ENCODE results near the gene ARHGAP6. TPM values are rescaled to one million over a fixed set of nuclear protein-coding genes. Genes with fewer than 3 reads are reported as not detected.

ARHGAP6 gene
- total RNA-seq, 1 experiment from 2014 or later = 0.10 TPM

DNA sequence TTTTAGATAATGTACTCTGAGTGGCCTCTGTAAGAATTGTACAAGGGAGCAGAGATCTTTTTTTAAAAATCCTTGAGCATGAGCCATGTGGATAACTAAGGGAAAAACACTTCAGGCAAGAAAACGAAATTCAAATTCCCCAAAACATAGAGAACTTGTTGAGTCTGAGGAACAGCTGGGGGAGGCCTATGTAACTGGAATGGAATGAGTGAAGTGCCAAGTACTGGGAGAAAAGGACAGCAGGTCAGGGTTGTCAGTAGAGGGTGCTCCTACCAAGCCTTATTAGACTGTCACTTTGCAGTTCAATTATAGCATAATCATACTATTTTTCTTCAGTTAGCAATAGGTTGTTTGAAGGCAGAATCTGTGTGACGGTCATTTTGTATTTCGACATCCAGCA is 135.1 kb downstream of the ARHGAP6 start:
- DNase-seq (ENCODE audit: low read depth, low spot score) (no peak), ATAC-seq (no peak)
- H3K9me2 ChIP-seq (ENCODE audit: insufficient read depth) = no peaks in the 10 kb centered on the region
- CTCF ChIA-PET = interaction anchor here (1.5 kb wide), 1 partner anchor 244 kb away, joined by 3 read pairs; no protein-coding TSS in a partner anchor
- H3K4me2 ChIP-seq (ENCODE audit: low read length) = no peak overlapping the region
- H3K27me3 ChIP-seq (ENCODE audit: insufficient read depth, low read length) = no peaks in the 10 kb centered on the region
- H3K9me3 ChIP-seq (ENCODE audit: control insufficient read depth in 1 of 2, insufficient read depth in 1 of 2, low read depth in 1 of 2, low read length in 2 of 2) = no peaks in the 10 kb centered on the region
- no TSS peak for BruUV-seq (replicated peaks)
- no peak overlapping the region for H3K27ac ChIP-seq (ENCODE audit: low read depth, low read length)
- H4K20me1 ChIP-seq (ENCODE audit: insufficient read depth) = no peaks in the 10 kb centered on the region
- no peak overlapping the region for H2AFZ ChIP-seq (ENCODE audit: low read depth, low read length, poor library complexity, severe bottlenecking)
- no peak overlapping the region for H3K4me3 ChIP-seq (replicated peaks in 1 of 2; ENCODE audit: low read depth in 1 of 2, low read length in 2 of 2)
- no peaks in the 10 kb centered on the region for H3K4me1 ChIP-seq (ENCODE audit: control insufficient read depth in 1 of 2, insufficient read depth in 2 of 2, low read length in 2 of 2)
- no peaks in the 10 kb centered on the region for H3K79me2 ChIP-seq (ENCODE audit: insufficient read depth, low read length)
- POLR2A ChIA-PET = no interaction called here
- H3K9ac ChIP-seq (ENCODE audit: low read length) = no peak overlapping the region
- no peak for TF ChIP-seq FOSL1 (IDR thresholded peaks at IDR 0.05; ENCODE audit: low read depth)
- no peak for TF ChIP-seq MAX (IDR thresholded peaks at IDR 0.05)
- no peak for TF ChIP-seq EGR1 (IDR thresholded peaks at IDR 0.05; ENCODE audit: low read depth)
- no peak for TF ChIP-seq CBX3 (IDR thresholded peaks at IDR 0.05; ENCODE audit: low read depth)
- TF ChIP-seq SIN3A (IDR thresholded peaks at IDR 0.05; ENCODE audit: low read depth) = no peak
- RAD21 ChIA-PET (ENCODE audit: low non-redundant PET in 1 of 2, low total read pairs in 2 of 2, uncharacterized antibody in 2 of 2, unreplicated experiment in 2 of 2) = no interaction called here
- intact Hi-C loops (cut with micrococcal nuclease) = loop anchor here (5.0 kb wide), 1 partner anchor 1172 kb away; no protein-coding TSS in a partner anchor
- no peaks in the 10 kb centered on the region for H3K36me3 ChIP-seq (ENCODE audit: control insufficient read depth in 1 of 2, insufficient read depth in 2 of 2, low read length in 2 of 2)

DNA sequence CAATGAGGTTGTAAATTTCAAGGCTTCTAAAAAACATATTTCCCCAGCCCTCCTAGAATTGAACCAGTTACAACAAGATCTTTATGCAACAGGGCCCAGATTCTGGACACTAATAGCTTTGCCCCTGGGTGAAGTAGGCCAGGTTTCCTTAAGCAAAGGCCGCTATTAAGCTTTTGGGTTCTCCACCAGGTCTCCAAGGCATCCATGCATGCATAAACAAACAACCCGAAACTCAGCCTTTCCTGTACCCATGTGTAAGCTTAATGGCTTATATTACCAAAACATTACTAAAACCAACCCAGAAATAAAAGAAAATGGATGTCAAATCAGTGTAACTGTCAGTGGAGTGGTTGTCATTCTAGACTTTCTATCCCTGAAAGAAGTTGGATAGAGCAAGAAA is 137.1 kb downstream of the ARHGAP6 start:
- no peaks in the 10 kb centered on the region for H3K36me3 ChIP-seq (ENCODE audit: control insufficient read depth in 1 of 2, insufficient read depth in 2 of 2, low read length in 2 of 2)
- H3K27ac ChIP-seq (ENCODE audit: low read depth, low read length) = no peak overlapping the region
- ChIA-PET CTCF (interaction anchor here (1.0 kb wide), 1 partner anchor 1338 kb away, joined by 3 read pairs; no protein-coding TSS in a partner anchor), POLR2A (no interaction called here), RAD21 (ENCODE audit: low non-redundant PET in 1 of 2, low total read pairs in 2 of 2, uncharacterized antibody in 2 of 2, unreplicated experiment in 2 of 2) (no interaction called here)
- DNase-seq (ENCODE audit: low read depth, low spot score) (no peak), ATAC-seq (no peak)
- H3K27me3 ChIP-seq (ENCODE audit: insufficient read depth, low read length) = no peaks in the 10 kb centered on the region
- H3K4me1 ChIP-seq (ENCODE audit: control insufficient read depth in 1 of 2, insufficient read depth in 2 of 2, low read length in 2 of 2) = no peaks in the 10 kb centered on the region
- intact Hi-C loops (cut with micrococcal nuclease) = no loop called here
- no peaks in the 10 kb centered on the region for H4K20me1 ChIP-seq (ENCODE audit: insufficient read depth)
- H3K79me2 ChIP-seq (ENCODE audit: insufficient read depth, low read length) = no peaks in the 10 kb centered on the region
- no peak overlapping the region for H3K4me2 ChIP-seq (ENCODE audit: low read length)
- no peaks in the 10 kb centered on the region for H3K9me2 ChIP-seq (ENCODE audit: insufficient read depth)
- H3K4me3 ChIP-seq (replicated peaks in 1 of 2; ENCODE audit: low read depth in 1 of 2, low read length in 2 of 2) = no peak overlapping the region
- H2AFZ ChIP-seq (ENCODE audit: low read depth, low read length, poor library complexity, severe bottlenecking) = no peak overlapping the region
- H3K9me3 ChIP-seq (ENCODE audit: control insufficient read depth in 1 of 2, insufficient read depth in 1 of 2, low read depth in 1 of 2, low read length in 2 of 2) = no peaks in the 10 kb centered on the region
- no peak overlapping the region for H3K9ac ChIP-seq (ENCODE audit: low read length)
- BruUV-seq (replicated peaks) = no TSS peak
- no peak for TF ChIP-seq ELF1 (IDR thresholded peaks at IDR 0.05; ENCODE audit: borderline replicate concordance, low read depth)
- no peak for TF ChIP-seq ZNF274 (IDR thresholded peaks at IDR 0.05; ENCODE audit: low read depth, low read length)
- TF ChIP-seq CBX3 (IDR thresholded peaks at IDR 0.05; ENCODE audit: low read depth) = no peak
- no peak for TF ChIP-seq ZFX (IDR thresholded peaks at IDR 0.05)
- TF ChIP-seq ATF3 (IDR thresholded peaks at IDR 0.05) = no peak
- TF ChIP-seq EZH2 (IDR thresholded peaks at IDR 0.05) = no peak
- no peak for TF ChIP-seq FOSL1 (IDR thresholded peaks at IDR 0.05; ENCODE audit: low read depth)
- TF ChIP-seq, protein P1, sequence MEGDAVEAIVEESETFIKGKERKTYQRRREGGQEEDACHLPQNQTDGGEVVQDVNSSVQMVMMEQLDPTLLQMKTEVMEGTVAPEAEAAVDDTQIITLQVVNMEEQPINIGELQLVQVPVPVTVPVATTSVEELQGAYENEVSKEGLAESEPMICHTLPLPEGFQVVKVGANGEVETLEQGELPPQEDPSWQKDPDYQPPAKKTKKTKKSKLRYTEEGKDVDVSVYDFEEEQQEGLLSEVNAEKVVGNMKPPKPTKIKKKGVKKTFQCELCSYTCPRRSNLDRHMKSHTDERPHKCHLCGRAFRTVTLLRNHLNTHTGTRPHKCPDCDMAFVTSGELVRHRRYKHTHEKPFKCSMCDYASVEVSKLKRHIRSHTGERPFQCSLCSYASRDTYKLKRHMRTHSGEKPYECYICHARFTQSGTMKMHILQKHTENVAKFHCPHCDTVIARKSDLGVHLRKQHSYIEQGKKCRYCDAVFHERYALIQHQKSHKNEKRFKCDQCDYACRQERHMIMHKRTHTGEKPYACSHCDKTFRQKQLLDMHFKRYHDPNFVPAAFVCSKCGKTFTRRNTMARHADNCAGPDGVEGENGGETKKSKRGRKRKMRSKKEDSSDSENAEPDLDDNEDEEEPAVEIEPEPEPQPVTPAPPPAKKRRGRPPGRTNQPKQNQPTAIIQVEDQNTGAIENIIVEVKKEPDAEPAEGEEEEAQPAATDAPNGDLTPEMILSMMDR (IDR thresholded peaks at IDR 0.05 in 2 of 3, conservative IDR thresholded peaks at IDR 0.05 in 1 of 3; ENCODE audit: borderline replicate concordance in 1 of 3, insufficient read depth in 1 of 3, low read depth in 2 of 3, low read length in 2 of 3) = no peak
- no peak for TF ChIP-seq EZH2phosphoT487 (IDR thresholded peaks at IDR 0.05; ENCODE audit: borderline replicate concordance)
- TF ChIP-seq, protein P2, sequence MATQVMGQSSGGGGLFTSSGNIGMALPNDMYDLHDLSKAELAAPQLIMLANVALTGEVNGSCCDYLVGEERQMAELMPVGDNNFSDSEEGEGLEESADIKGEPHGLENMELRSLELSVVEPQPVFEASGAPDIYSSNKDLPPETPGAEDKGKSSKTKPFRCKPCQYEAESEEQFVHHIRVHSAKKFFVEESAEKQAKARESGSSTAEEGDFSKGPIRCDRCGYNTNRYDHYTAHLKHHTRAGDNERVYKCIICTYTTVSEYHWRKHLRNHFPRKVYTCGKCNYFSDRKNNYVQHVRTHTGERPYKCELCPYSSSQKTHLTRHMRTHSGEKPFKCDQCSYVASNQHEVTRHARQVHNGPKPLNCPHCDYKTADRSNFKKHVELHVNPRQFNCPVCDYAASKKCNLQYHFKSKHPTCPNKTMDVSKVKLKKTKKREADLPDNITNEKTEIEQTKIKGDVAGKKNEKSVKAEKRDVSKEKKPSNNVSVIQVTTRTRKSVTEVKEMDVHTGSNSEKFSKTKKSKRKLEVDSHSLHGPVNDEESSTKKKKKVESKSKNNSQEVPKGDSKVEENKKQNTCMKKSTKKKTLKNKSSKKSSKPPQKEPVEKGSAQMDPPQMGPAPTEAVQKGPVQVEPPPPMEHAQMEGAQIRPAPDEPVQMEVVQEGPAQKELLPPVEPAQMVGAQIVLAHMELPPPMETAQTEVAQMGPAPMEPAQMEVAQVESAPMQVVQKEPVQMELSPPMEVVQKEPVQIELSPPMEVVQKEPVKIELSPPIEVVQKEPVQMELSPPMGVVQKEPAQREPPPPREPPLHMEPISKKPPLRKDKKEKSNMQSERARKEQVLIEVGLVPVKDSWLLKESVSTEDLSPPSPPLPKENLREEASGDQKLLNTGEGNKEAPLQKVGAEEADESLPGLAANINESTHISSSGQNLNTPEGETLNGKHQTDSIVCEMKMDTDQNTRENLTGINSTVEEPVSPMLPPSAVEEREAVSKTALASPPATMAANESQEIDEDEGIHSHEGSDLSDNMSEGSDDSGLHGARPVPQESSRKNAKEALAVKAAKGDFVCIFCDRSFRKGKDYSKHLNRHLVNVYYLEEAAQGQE (IDR thresholded peaks at IDR 0.05; ENCODE audit: low read depth) = no peak
- TF ChIP-seq MAX (IDR thresholded peaks at IDR 0.05) = no peak
- TF ChIP-seq YY1 (IDR thresholded peaks at IDR 0.05; ENCODE audit: extremely low read depth, insufficient replicate concordance, low read depth, low read length) = no peak
- TF ChIP-seq CEBPB (IDR thresholded peaks at IDR 0.05; ENCODE audit: low read depth) = no peak
- no peak for TF ChIP-seq SRF (IDR thresholded peaks at IDR 0.05; ENCODE audit: low read depth)

Data from HCT116 (cell line).